ENCODE data around the gene MRPL3.

MRPL3 gene

GRCh38 chr3:131526801-131527347 lies 24.1 kb upstream of the MRPL3 start:
- Histone ChIP-seq H3K4me3 (ENCODE audit: low read length, poor library complexity, severe bottlenecking) (no peak overlapping the region), H3K9ac (ENCODE audit: low read depth, low read length, poor library complexity, severe bottlenecking) (no peak overlapping the region)
- TF ChIP-seq CTCF (conservative IDR thresholded peaks at IDR 0.05; ENCODE audit: low read length), result no peak
- no peak for TF ChIP-seq EZH2phosphoT487 (IDR thresholded peaks at IDR 0.05; ENCODE audit: borderline replicate concordance)

GRCh38 chr3:131518680-131519079 lies 15.9 kb upstream of the MRPL3 start:
- Histone ChIP-seq H3K36me3 (ENCODE audit: insufficient read depth, low read length) (no peaks in the 10 kb centered on the region), H4K20me1 (ENCODE audit: insufficient read depth, low read length, poor library complexity, severe bottlenecking) (no peaks in the 10 kb centered on the region), H3K4me1 (ENCODE audit: insufficient read depth, low read length, poor library complexity, severe bottlenecking) (no peaks in the 10 kb centered on the region), H3K79me2 (ENCODE audit: insufficient read depth, low read length) (no peaks in the 10 kb centered on the region), H3K9me3 (ENCODE audit: insufficient read depth, low read depth, low read length) (no peaks in the 10 kb centered on the region), H3K27me3 (ENCODE audit: insufficient read depth, low read length, poor library complexity, severe bottlenecking) (peaks cover 4% of the 10 kb centered on the region), H3K9ac (ENCODE audit: low read depth, low read length, poor library complexity, severe bottlenecking) (no peak overlapping the region), H3F3A (ENCODE audit: low read depth) (no peaks in the 10 kb centered on the region), H3K4me2 (ENCODE audit: low read depth, low read length, poor library complexity, severe bottlenecking) (no peak overlapping the region), H3K4me3 (ENCODE audit: low read length, poor library complexity, severe bottlenecking) (no peak overlapping the region), H2AFZ (ENCODE audit: low read length) (no peak overlapping the region), H3K9me2 (replicated peaks; ENCODE audit: low read depth, low read length) (no peaks in the 10 kb centered on the region)
- TF ChIP-seq EZH2phosphoT487 (IDR thresholded peaks at IDR 0.05; ENCODE audit: borderline replicate concordance), result no peak
- no peak for TF ChIP-seq CTCF (conservative IDR thresholded peaks at IDR 0.05; ENCODE audit: low read length)

More at GRCh38 chr3:131526801-131527347, 24.1 kb upstream of the MRPL3 start:
- no peaks in the 10 kb centered on the region for H3K9me2 ChIP-seq (replicated peaks; ENCODE audit: low read depth, low read length)
- no peak overlapping the region for H2AFZ ChIP-seq (ENCODE audit: low read length)
- H3K4me1 ChIP-seq (ENCODE audit: insufficient read depth, low read length, poor library complexity, severe bottlenecking), result no peaks in the 10 kb centered on the region
- H3K4me2 ChIP-seq (ENCODE audit: low read depth, low read length, poor library complexity, severe bottlenecking), result no peak overlapping the region
- no peaks in the 10 kb centered on the region for H3F3A ChIP-seq (ENCODE audit: low read depth)
- H3K79me2 ChIP-seq (ENCODE audit: insufficient read depth, low read length), result no peaks in the 10 kb centered on the region
- H3K9me3 ChIP-seq (ENCODE audit: insufficient read depth, low read depth, low read length), result no peaks in the 10 kb centered on the region
- H4K20me1 ChIP-seq (ENCODE audit: insufficient read depth, low read length, poor library complexity, severe bottlenecking), result no peaks in the 10 kb centered on the region
- no peaks in the 10 kb centered on the region for H3K36me3 ChIP-seq (ENCODE audit: insufficient read depth, low read length)
- H3K27me3 ChIP-seq (ENCODE audit: insufficient read depth, low read length, poor library complexity, severe bottlenecking), result peaks cover 9% of the 10 kb centered on the region

GRCh38 chr3:131505421-131505820 lies 2.6 kb upstream of the MRPL3 start:
- TF ChIP-seq EZH2phosphoT487 (IDR thresholded peaks at IDR 0.05; ENCODE audit: borderline replicate concordance) (no peak), CTCF (conservative IDR thresholded peaks at IDR 0.05; ENCODE audit: low read length) (no peak)
- no peak overlapping the region for H3K4me3 ChIP-seq (ENCODE audit: low read length, poor library complexity, severe bottlenecking)
- H3K79me2 ChIP-seq (ENCODE audit: insufficient read depth, low read length), result peaks cover 31% of the 10 kb centered on the region
- H3K9me2 ChIP-seq (replicated peaks; ENCODE audit: low read depth, low read length), result 0 out of 2 replicates have a peak, but pooled peaks cover 4% of the 10 kb centered on the region
- no peak overlapping the region for H3K4me2 ChIP-seq (ENCODE audit: low read depth, low read length, poor library complexity, severe bottlenecking)
- no peaks in the 10 kb centered on the region for H3K36me3 ChIP-seq (ENCODE audit: insufficient read depth, low read length)
- H4K20me1 ChIP-seq (ENCODE audit: insufficient read depth, low read length, poor library complexity, severe bottlenecking), result peaks cover 16% of the 10 kb centered on the region
- no peaks in the 10 kb centered on the region for H3K9me3 ChIP-seq (ENCODE audit: insufficient read depth, low read depth, low read length)
- H2AFZ ChIP-seq (ENCODE audit: low read length), result no peak overlapping the region
- H3K9ac ChIP-seq (ENCODE audit: low read depth, low read length, poor library complexity, severe bottlenecking), result no peak overlapping the region
- H3F3A ChIP-seq (ENCODE audit: low read depth), result no peaks in the 10 kb centered on the region
- H3K4me1 ChIP-seq (ENCODE audit: insufficient read depth, low read length, poor library complexity, severe bottlenecking), result peaks cover 17% of the 10 kb centered on the region
- peaks cover 68% of the 10 kb centered on the region for H3K27me3 ChIP-seq (ENCODE audit: insufficient read depth, low read length, poor library complexity, severe bottlenecking)
